OCI-LY1 (cell line): ENCODE results near the gene ANKUB1.

Source experiments
- CTCF ChIP-seq: fragments of 200-600 bp; sonication (generic), shearing (Covaris generic); IDR thresholded peaks from 2 replicates; pipeline ENCODE4 v1.5.1; 2017; ENCODE audit warnings: mild to moderate bottlenecking, antibody characterized with exemption, low read length, moderate library complexity, mixed read lengths
- EZH2 ChIP-seq: fragments of 200-600 bp; sonication (generic), shearing (Covaris generic); IDR thresholded peaks from 2 replicates; pipeline ENCODE4 v1.8.0; 2017; ENCODE audit warnings: borderline replicate concordance, mixed run types, mild to moderate bottlenecking, antibody characterized with exemption, low read length, moderate library complexity, mixed read lengths

- TF ChIP-seq CTCF, result no peak
- no peak for TF ChIP-seq EZH2
These were observed 16.2 kb downstream of the ANKUB1 start for GRCh38 chr3:149776170-149776569.
